HCEC 1CT (cell line): ENCODE results near the gene PHF20.
"Not testable (repeated sequence)": the region's sequence is repeated elsewhere in the genome, so short reads cannot be mapped to it uniquely, and the experiment has no call there.

Source experiments
- DNase-seq: peaks from one replicate; pipeline ENCODE4 v3.0.0-alpha.2; 2017

The PHF20 gene

GRCh38 chr20:35942243-35942642 is 170.4 kb downstream of the PHF20 start:
- no peak for DNase-seq

- peak; percentile 40 for DNase-seq
Observed at GRCh38 chr20:35947489-35947888, 175.7 kb downstream of the PHF20 start.

DNA sequence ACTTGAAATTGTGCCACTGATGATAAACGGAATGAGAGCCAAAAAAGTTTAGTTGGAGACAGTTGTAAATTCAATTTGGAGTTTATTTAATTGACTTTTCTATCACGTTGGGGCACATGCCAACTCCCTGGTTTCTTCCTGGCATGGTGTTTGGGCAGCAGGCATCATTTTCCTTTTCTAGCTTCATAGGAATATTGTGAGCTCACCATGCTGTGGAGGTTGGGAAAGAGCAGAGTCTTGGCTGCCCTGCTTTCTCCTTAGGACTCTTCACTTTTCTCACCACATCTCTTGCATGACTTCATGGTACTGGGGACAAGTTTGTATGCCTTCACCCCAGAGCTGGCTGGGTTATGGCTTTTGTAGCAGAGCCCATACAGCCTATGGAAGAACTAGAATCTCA is 176.1 kb downstream of the PHF20 start:
- DNase-seq: no peak

GRCh38 chr20:35950093-35950492 is 178.3 kb downstream of the PHF20 start:
- no peak for DNase-seq

DNA sequence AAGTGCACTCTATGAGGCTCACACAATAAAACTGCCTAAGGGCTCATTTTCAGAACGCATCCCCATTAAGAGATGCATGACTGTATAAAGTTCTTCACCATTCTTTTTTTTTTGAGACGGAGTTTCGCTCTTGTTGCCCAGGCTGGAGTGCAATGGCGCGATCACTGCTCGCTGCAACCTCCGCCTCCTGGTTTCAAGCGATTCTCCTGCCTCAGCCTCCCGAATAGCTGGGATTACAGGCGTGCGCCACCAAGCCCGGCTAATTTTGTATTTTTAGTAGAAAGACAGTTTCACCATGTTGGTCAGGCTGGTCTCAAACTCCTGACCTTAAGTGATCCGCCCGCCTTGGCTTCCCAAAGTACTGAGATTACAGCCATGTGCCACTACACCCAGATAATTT is 180.3 kb downstream of the PHF20 start:
- DNase-seq: not testable (repeated sequence)

DNA sequence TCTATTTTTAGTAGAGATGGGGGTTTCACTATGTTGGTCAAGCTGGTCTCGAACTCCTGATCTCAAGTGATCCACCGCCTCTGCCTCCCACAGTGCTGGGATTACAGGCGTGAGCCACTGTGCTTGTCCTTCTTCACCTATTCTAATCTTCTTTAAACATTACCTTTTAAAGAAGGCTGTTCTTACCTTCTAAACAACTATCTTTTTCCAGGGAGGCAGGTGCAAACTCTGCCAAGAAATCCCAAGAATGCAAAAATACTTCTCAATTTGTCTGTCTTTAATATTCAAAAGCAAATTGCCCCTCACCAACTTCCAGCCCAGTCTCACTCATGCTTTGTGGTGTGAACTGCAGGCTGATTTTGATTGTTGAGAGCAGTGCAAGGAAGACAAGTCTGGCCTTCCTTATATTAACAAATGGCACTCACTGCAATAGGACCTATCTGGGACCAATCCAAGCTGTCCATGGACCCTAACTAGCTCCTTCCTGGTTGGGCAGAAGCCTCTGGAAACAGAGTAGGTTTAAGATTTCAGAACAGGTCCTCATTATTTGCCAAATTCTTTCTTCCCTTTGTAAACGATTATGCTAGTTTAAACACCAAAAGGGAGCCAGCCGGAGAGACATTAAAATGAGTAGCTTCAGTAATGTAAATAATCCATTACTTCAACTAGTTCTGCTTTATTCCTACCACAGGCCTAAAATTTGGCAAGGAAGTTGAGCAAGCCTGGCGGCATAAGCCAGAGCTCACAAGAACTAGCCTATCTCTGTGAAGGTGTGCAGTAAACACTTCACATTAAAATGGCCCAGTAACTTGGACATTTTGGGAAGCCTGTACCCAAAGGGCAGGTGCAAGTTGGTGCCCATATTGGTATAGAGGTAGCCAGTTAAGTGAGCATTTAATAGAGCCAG is 180.9 kb downstream of the PHF20 start:
- peak; percentile 5 for DNase-seq

DNA sequence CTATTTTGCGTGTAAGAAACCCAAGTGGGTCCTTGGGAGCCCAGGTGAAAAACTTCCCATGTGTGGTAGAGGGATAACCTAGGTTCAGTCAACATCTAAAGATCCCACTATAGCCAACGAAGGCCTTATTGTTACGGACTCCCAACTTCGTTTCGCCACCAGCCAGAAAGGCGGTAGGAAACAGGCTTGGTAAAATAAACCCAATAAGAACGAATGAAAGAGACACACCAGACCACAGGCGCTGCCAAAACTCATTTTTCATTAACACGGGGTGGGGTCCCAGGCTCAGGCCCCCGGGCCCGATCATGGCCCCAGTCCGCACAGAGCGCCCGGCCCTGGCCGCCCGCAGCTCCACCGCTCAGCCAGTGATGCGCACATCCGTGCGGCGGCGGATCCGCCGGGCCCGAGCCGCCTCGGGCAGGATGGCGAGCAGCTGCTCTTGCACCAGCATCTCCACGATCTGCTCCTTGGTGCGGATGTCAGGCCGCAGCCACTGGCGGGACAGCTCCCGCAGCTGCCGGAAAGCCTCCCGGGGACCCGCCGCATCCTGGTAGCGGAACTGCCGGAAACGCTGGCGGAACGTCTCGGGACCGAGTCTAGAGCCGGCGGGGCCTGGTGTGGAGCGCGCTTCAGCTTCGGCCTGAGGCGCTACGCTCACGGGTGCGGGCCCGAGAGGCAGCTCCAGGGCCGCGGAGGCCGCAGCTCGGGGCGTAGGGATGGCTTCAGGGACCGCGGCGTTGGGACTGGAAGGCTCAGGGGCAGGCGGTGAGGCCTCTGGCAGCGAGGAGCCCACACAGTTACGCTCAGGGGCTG is 181.8 kb downstream of the PHF20 start:
- DNase-seq: peak; percentile 36

- DNase-seq: peak; percentile 95
Observed at GRCh38 chr20:35954200-35954906, 182.5 kb downstream of the PHF20 start, which contains the start of gene SCAND1. Gene SCAND1 (minus strand): TSS chr20:35954502. CDS start chr20:35954284, 218 bp downstream.

- peak; percentile 42 for DNase-seq
Observed at GRCh38 chr20:35954907-35955251, 183.1 kb downstream of the PHF20 start.

DNA sequence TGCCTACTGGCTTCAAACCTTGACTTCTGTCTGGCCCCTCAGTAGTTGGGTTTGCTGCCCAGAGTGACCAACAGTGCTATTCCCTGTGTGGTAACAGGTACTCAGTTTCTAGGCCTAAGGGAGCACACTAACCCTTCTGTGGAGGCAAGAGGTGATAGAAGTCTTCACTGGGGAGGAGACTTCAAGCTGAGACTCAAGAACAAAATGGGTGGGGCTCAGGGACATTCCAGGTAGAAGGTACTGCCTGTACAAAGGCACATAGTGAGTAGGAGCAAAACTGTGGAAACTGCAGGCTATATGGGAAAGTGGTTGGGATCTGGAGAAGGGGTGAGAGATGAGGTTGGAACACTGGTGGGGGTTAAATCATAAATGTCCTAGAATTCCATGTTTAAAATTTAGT is 184.8 kb downstream of the PHF20 start:
- DNase-seq: no peak

- not testable (repeated sequence) for DNase-seq
Observed at GRCh38 chr20:35959291-35959690, 187.5 kb downstream of the PHF20 start.

DNA sequence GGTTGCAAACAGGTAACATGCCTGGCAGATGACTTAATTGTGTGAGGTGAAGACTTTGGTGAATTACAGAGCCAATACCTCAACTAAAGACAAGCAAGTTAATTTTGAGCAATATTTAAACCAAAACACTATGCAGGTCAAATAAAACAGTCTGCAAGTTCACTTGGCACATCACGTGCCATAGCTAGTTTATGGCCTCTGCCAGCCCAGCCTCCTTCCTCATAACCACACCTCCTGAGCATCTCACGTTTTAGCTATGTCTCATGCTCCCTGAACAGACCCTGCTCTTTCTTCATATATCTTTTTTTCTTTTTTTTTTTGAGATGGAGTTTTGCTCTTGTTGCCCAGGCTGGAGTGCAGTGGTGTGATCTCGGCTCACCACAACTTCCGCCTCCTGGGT is 192.1 kb downstream of the PHF20 start:
- no peak for DNase-seq

DNA sequence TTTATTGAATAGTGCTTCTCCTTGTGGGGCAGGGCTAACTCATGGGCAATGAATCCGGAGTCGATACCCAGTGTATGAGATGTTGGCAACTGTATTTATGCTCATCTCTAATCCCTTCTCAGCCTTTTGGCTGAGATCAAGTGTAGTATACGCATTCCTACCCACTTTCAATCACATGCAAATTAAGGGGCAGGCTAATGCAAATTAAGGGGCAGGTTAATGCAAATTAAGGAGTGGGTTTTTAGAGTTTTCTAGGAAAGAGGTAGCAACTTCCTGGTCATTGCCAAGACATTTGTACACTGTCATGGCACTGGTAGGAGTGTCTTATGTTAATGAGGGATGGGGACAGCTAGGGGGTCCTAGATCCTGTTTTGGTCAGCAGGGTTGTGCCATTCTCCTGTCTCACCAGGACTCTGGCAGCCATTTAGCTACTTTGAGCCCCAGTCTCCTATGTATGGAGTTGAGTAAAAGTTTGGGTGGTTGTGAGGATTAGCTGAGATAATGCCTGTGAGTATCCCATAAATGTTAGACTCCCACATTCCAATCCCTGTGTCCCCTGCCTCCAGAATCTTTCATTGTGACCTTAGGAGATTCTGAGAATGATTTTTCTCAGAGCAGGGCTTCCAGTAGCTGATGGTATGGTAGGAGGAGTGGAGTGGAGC is 196.3 kb downstream of the PHF20 start, which contains the start of gene CNBD2:
Gene CNBD2 (plus strand): TSS at position 612 of the 662 bp plus-strand sequence. CDS start 173 bp downstream, outside the sequence.
- DNase-seq: no peak

GRCh38 chr20:35968930-35969329 is 197.1 kb downstream of the PHF20 start:
- DNase-seq: no peak

DNA sequence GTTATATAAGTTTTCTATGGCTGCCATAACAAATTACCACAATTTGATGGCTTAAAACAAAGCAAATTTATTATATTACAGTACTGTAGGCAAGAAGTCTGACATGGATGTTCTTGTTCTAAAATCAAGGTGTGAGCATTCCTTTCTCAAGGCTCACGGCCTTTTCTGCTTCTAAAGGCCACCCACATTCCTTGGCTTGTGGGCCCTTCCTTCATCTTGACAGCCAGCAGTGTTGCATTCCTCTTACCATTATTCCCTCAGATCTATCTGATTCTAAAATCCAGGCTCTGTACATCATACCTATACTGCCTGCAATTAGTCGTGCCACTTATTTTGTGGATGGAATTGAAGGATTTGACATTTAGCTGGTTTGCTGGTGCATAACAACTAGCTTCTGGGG is 200.2 kb downstream of the PHF20 start:
- DNase-seq: no peak

- no peak for DNase-seq
Observed at GRCh38 chr20:35972462-35972861, 200.6 kb downstream of the PHF20 start.

DNA sequence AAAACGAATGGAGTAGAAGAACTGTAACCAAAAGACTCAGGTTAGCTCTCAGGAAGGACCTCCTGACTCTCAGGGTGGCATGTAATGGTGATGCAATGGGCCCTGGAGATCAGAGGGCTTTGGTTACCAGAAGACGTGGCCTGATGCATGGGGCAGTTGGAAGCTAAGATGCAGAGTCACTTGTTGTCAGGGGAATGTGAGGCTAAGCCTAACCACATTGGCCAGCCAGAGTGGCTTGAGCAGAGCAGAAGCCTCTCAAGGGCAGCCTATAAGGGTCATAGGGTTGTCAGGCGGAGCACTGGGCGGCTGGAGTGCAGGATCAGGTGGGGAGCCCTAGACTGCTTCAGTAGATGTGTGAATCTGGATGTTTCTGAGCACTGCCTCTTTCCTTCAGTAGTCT is 202.4 kb downstream of the PHF20 start:
- no peak for DNase-seq

- no peak for DNase-seq
Observed at GRCh38 chr20:35975576-35976373, 204.0 kb downstream of the PHF20 start.

DNA sequence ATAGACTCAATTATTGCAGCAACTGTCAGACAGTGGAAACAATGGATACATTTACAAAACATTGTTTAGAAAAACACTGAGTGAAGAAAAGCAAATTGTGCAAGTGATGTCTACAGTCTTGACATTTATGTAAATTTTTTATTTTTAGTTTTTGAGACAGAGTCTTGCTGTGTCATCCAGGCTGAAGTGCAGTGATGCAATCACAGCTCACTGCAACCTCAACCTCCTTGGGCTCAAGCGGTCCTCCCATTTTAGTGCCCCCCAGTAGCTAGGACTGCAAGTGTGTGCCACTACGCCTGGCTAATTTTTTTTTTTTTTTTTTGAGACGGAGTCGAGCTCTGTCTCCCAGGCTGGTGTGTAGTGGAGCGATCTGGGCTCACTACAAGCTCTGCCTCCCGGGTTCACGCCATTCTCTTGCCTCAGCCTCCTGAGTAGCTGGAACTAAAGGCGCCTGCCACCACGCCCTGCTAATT is 206.3 kb downstream of the PHF20 start:
- no peak for DNase-seq

DNA sequence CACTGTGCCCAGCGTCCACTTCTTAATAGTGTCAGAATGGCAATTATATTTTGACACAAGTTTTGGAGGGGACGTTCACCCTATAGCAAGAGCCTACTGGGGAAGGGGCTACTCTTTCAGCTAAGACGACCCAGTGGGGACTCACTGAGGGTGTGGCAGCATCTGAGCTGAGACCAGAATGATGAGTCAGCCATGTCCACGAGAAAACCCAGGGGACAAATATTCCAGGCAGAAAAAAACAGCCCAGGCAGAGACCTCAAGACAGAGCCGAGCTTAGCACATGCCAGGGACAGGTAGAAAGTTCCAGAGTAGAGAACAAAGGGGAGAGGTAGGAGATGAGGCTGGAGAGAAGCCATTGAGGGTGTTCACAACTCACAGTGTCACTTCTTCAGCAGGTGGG is 207.7 kb downstream of the PHF20 start:
- DNase-seq: no peak

DNA sequence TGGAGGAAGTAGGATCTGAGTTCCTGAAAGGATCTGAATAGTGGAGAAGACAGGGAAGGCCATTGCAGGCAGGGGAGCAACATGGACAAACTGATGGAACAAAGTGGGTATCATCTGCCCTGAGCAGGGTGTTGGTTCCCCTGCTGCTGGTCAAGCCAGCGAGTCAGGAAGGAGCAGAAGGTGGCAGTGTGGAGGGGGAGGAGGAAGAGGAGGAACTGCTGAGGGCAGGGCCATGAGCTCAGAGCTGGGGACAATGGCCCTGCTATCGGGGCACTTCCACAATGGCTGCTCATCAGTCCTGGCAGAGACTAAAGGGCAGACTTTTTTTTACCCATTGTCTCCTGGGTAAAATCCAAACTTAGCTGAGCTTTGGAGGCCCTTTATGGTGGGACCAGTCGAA is 210.2 kb downstream of the PHF20 start:
- no peak for DNase-seq

DNA sequence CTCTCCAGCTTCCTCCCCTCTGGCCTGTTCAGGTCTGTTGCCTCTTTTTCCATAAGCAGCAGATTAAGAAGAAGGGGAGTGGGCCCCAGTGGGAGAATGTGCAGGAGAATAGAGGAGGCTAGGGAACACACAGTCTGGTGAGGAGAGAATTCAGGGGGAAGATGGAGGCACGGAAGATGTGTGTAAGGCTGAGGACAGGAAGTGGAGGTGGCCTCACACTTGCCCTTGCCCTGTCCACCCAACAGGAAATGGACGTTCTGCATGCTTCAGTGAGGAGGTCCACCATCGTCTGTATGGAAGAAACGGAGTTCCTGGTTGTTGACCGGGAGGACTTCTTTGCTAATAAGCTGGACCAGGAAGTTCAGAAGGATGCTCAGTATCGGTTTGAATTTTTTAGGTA is 212.6 kb downstream of the PHF20 start:
- DNase-seq: no peak
